ENCODE results near the gene NHSL2. TPM values are rescaled to one million over a fixed set of nuclear protein-coding genes. Genes with fewer than 3 reads are reported as not detected.

NHSL2 gene
- total and polyA plus RNA-seq, 8 donors, result under 0.01 to 6.4 (median 1.7) TPM

GRCh38 chrX:72089254-72089653 lies 178.6 kb downstream of the NHSL2 start:
- Histone ChIP-seq H3K9me3 (no peaks in the 10 kb centered on the region), H3K27me3 (no peaks in the 10 kb centered on the region), H3K4me1 (no peaks in the 10 kb centered on the region), H3K4me3 (no peak overlapping the region), H3K36me3 (no peaks in the 10 kb centered on the region), H3K27ac (no peak overlapping the region)
- DNase-seq, result no peak
- 61 to 82% (median 70%) methylated on average over 3 of the region's 3 CpGs for WGBS, 5 donors
- intact Hi-C loops (cut with DNase I; ENCODE audit: low total_unique reads), result no loop called here
- TF ChIP-seq POLR2AphosphoS5 (IDR thresholded peaks at IDR 0.05) (no peak), POLR2A (IDR thresholded peaks at IDR 0.05) (no peak), EP300 (IDR thresholded peaks at IDR 0.05) (no peak)
- TF ChIP-seq, protein P1, sequence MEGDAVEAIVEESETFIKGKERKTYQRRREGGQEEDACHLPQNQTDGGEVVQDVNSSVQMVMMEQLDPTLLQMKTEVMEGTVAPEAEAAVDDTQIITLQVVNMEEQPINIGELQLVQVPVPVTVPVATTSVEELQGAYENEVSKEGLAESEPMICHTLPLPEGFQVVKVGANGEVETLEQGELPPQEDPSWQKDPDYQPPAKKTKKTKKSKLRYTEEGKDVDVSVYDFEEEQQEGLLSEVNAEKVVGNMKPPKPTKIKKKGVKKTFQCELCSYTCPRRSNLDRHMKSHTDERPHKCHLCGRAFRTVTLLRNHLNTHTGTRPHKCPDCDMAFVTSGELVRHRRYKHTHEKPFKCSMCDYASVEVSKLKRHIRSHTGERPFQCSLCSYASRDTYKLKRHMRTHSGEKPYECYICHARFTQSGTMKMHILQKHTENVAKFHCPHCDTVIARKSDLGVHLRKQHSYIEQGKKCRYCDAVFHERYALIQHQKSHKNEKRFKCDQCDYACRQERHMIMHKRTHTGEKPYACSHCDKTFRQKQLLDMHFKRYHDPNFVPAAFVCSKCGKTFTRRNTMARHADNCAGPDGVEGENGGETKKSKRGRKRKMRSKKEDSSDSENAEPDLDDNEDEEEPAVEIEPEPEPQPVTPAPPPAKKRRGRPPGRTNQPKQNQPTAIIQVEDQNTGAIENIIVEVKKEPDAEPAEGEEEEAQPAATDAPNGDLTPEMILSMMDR (IDR thresholded peaks at IDR 0.05), result no peak

- Histone ChIP-seq H3K4me3 (no peak overlapping the region), H3K4me1 (peaks cover 0 to 6% (median 0%) of the 10 kb centered on the region in 4 donors), H3K27me3 (peaks cover 0 to 3% (median 0%) of the 10 kb centered on the region in 3 donors), H3K27ac (peak overlapping the region in 1 of 5 donors; percentile 35), H3K9me3 (no peaks in the 10 kb centered on the region), H3K36me3 (no peaks in the 10 kb centered on the region)
- DNase-seq, result peak; percentile 44 to 79
- TF ChIP-seq EP300 (IDR thresholded peaks at IDR 0.05) (no peak), POLR2A (IDR thresholded peaks at IDR 0.05) (no peak), POLR2AphosphoS5 (IDR thresholded peaks at IDR 0.05) (no peak)
- TF ChIP-seq, protein P1 (IDR thresholded peaks at IDR 0.05), result no peak
- intact Hi-C loops (cut with DNase I; ENCODE audit: low total_unique reads), result no loop called here
- WGBS, 5 donors, result 27 to 43% (median 37%) methylated on average over 4 of the region's 4 CpGs
Observed at GRCh38 chrX:72094894-72095293, 184.2 kb downstream of the NHSL2 start.

DNA sequence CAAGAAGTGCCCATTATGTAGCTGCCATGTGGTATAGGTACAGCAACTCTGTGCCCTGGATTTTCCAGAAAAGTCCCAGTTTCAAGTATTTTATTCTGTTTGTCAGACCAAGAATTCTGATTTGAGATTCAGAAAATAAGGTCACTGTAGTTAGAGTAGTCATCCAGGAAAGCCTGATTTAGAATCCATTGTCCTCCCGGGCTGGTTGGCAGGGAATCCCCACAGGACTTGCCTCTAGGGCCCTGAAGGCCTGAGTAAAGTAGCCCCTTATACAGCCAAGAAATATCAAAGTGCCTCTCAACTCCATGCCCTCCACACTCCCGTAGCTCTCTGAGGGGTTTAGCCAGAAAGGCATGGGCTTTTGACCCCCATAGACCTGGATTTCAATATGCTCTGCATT lies 184.7 kb downstream of the NHSL2 start:
- DNase-seq, result no peak
- Histone ChIP-seq H3K36me3 (no peaks in the 10 kb centered on the region), H3K27me3 (peaks cover 0 to 4% (median 0%) of the 10 kb centered on the region in 3 donors), H3K9me3 (no peaks in the 10 kb centered on the region), H3K4me3 (no peak overlapping the region), H3K27ac (peak overlapping the region in 1 of 5 donors; percentile 35), H3K4me1 (peaks cover 0 to 6% (median 0%) of the 10 kb centered on the region in 4 donors)
- TF ChIP-seq, protein P1 (IDR thresholded peaks at IDR 0.05), result no peak
- no peak for TF ChIP-seq POLR2AphosphoS5 (IDR thresholded peaks at IDR 0.05)
- no peak for TF ChIP-seq POLR2A (IDR thresholded peaks at IDR 0.05)
- TF ChIP-seq EP300 (IDR thresholded peaks at IDR 0.05), result no peak
- 58 to 75% (median 65%) methylated on average over 2 of the region's 2 CpGs for WGBS, 5 donors
- intact Hi-C loops (cut with DNase I; ENCODE audit: low total_unique reads), result no loop called here

GRCh38 chrX:72097098-72097497 lies 186.5 kb downstream of the NHSL2 start:
- Histone ChIP-seq H3K4me3 (no peak overlapping the region), H3K27ac (no peak overlapping the region), H3K36me3 (no peaks in the 10 kb centered on the region), H3K9me3 (no peaks in the 10 kb centered on the region), H3K27me3 (peaks cover 0 to 12% (median 0%) of the 10 kb centered on the region in 3 donors), H3K4me1 (peaks cover 0 to 16% (median 5%) of the 10 kb centered on the region in 4 donors)
- intact Hi-C loops (cut with DNase I; ENCODE audit: low total_unique reads), result no loop called here
- 62 to 88% (median 79%) methylated on average over 3 of the region's 3 CpGs for WGBS, 5 donors
- TF ChIP-seq, protein P1 (IDR thresholded peaks at IDR 0.05), result no peak
- TF ChIP-seq POLR2A (IDR thresholded peaks at IDR 0.05) (no peak), EP300 (IDR thresholded peaks at IDR 0.05) (no peak), POLR2AphosphoS5 (IDR thresholded peaks at IDR 0.05) (no peak)
- no peak for DNase-seq
